ENCODE measurements around the gene CSRP2.
A peak's percentile ranks its signal among the peaks of the same experiment; 100 is the strongest.

The CSRP2 gene

DNA sequence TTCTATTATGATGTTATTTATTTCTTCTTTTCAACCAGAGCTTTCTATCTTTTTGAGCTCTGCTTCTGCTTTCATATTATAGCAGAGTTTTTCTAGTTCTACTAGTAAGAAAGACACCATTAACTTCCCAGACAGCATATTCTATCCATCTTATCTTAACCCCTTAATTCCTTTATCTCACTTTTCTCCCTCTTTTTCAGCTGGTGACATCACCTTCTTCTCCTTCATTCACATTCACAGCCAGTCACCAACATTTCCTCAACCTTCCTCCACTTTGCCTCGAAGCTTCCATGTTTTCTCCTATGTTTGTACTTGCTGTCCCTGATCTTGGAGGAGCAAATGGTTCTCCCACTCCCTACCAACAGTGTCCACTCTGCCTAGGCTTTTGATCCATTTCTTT is 3.5 kb upstream of the CSRP2 start:
- TF ChIP-seq, protein P1, sequence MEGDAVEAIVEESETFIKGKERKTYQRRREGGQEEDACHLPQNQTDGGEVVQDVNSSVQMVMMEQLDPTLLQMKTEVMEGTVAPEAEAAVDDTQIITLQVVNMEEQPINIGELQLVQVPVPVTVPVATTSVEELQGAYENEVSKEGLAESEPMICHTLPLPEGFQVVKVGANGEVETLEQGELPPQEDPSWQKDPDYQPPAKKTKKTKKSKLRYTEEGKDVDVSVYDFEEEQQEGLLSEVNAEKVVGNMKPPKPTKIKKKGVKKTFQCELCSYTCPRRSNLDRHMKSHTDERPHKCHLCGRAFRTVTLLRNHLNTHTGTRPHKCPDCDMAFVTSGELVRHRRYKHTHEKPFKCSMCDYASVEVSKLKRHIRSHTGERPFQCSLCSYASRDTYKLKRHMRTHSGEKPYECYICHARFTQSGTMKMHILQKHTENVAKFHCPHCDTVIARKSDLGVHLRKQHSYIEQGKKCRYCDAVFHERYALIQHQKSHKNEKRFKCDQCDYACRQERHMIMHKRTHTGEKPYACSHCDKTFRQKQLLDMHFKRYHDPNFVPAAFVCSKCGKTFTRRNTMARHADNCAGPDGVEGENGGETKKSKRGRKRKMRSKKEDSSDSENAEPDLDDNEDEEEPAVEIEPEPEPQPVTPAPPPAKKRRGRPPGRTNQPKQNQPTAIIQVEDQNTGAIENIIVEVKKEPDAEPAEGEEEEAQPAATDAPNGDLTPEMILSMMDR (IDR thresholded peaks at IDR 0.05; ENCODE audit: control extremely low read depth, extremely low read depth, low read depth, missing control alignments), result no peak
- no peak for DNase-seq (ENCODE audit: extremely low spot score)
- ChIA-PET POLR2A (no interaction called here), CTCF (no interaction called here)

DNA sequence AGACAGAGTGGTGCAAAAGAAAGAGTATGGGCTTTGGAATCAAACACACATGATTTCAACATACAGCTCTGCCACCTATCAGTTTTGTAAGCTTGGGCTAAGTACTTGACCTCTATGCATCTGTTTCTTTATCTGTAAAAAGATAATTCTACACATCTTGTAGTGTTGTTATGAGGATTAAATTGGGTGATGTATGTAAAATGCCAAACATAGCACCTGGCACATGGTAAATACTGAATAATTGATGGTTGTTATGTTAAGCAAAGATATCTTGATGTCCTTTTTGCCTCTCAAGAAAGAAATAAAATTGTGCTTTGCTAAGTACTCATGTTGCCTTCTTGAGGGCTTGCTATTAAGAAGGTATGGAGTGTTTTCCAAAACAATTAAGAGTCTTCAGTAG is 2.3 kb upstream of the CSRP2 start:
- TF ChIP-seq, protein P1 (IDR thresholded peaks at IDR 0.05; ENCODE audit: control extremely low read depth, extremely low read depth, low read depth, missing control alignments), result no peak
- ChIA-PET POLR2A (no interaction called here), CTCF (no interaction called here)

DNA sequence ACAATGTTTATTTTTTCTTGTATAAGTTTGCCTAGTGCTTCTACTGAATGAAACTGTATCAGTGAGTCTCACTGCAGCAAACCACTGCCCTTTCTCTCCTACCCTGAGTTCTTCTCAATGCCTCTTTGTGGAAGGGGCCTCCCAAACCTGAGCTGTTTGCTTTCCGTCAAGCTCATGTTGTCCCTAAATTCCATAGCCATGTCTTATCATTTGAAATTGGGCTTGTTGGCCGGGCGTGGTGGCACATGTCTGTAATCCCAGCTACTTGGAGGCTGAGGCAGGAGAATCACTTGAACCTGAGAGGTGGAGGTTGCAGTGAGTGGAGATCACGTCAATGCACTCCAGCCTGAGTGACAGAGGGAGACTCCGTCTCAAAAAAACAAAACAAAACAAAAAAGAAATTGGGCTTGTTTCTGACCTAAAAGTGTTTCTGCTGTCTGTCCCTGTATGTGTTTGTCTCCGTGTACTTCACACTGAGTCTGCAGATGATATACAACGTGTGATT is 1.8 kb upstream of the CSRP2 start:
- no peak for DNase-seq (ENCODE audit: extremely low spot score)
- POLR2A ChIA-PET, result no interaction called here
- TF ChIP-seq, protein P1 (IDR thresholded peaks at IDR 0.05; ENCODE audit: control extremely low read depth, extremely low read depth, low read depth, missing control alignments), result no peak
- CTCF ChIA-PET, result no interaction called here

More for the DNA sequence above, 2.3 kb upstream of the CSRP2 start:
- DNase-seq (ENCODE audit: extremely low spot score), result no peak

DNA sequence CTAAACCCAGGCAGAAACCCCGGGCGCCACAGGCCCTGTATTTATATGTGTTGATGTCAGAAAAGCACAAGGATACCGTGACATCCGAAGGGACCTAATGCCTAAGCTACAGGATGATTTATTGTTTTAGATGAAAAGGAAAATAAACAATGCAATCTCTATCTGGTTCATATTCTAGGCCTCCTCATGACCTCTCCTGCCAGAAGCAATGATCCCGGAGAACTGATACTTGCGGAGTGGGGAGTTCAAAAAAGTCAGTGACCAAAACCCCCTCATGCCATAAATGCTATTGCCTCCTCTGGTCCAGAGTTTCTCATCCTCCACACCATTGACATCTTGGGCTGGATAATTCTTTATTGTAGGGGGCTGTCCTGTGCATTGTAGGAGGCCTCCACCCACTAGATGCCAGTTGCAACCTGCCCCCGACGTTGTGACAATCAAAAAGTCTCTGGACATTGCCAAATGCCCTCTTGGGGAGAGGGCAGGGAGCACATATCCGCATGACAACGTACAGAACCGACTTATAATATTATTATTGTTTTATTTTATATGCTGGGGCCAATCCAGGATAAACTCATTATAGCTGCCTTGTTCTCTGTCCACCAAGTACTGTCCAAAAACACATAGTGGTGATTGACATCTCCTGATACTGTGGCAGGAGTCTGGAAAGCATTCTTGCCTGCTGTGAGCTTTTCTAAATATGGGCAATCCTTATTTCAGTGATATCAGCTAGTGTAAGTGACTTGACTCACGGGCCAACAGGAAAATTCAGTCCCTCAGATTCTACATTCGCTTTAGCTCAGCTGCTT is 1.1 kb upstream of the CSRP2 start:
- POLR2A ChIA-PET, result no interaction called here
- CTCF ChIA-PET, result no interaction called here

DNA sequence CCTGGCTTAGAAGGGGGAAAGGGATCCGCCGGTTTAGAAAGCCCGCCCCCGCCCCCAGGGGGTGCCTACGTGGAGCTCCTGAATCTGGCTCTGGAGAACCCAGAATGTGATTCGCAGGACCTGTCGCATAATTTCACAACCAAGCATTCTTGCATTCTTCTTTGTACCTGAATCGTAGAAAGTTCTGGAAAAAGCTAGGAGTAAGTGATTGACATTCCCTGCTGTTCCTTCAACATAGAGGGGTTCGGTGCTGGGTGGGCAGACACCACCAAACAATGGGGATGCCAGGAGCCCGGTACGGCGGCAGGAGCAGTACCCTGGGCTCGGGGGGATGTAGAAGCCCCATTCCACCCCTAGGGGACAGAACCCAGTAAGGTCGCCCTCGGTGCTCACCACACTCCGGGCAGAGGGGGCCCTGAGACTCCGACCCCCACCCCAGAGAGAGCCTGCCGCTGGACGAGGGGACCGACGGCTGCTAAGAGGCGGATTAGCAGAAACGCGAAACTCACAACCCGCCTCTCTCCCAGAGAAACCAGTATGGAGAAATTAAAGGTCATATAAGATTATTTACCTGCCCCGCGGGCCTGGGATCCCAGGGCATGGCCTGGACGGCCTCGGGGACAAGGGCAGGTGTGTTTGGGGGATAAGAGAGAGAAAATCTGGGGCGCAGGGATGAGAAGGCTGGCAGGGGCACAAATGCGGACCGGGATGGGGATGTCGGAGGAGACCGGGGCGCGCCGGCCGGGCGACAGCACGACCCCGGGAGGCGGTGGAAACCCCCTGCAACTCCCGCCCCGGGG is 520 bp downstream of the CSRP2 start:
- CTCF ChIA-PET, result interaction anchor here (0.8 kb wide), 1 partner anchor 14 kb away, joined by 3 read pairs; no protein-coding TSS in a partner anchor
- POLR2A ChIA-PET, result no interaction called here
- peak; percentile 41 for DNase-seq (ENCODE audit: extremely low spot score)
- TF ChIP-seq, protein P1 (IDR thresholded peaks at IDR 0.05; ENCODE audit: control extremely low read depth, extremely low read depth, low read depth, missing control alignments), result no peak

More for the DNA sequence above, 1.1 kb upstream of the CSRP2 start:
- TF ChIP-seq, protein P1 (IDR thresholded peaks at IDR 0.05; ENCODE audit: control extremely low read depth, extremely low read depth, low read depth, missing control alignments), result no peak
- no peak for DNase-seq (ENCODE audit: extremely low spot score)

DNA sequence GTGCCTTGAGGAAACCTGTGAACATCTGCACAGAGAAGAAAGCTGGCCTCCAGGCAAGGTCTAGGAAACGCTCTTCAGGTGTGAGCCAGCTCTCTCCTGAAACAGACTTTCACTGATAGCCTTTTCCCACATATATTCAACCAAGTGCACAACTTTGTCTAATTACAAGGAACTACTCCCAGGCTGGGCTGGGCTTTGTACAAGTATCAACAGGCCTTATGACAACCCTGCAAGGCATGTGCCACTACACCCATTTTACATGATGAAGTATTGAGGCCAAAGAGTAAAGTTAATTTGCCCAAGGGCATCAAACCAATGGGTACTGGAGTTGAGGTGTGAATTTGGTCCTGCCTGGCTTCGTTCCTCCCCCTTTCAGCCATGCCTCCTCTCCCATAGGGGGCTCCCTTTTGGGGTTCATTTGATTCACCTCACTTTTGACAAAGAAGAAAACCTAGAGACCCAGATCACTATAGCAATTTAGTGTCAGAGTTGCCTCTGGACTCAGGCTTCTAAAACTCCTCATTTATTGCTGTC is 2.1 kb downstream of the CSRP2 start:
- no peak for DNase-seq (ENCODE audit: extremely low spot score)
- ChIA-PET POLR2A (no interaction called here), CTCF (interaction anchor here (1.6 to 2.1 kb wide), 2 partner anchors 8 to 11 kb away, joined by 6 to 7 read pairs; no protein-coding TSS in a partner anchor)
- TF ChIP-seq, protein P1 (IDR thresholded peaks at IDR 0.05; ENCODE audit: control extremely low read depth, extremely low read depth, low read depth, missing control alignments), result no peak

Data from GM10248 (cell line).